HL-60/S4 treated with phorbol 12-myristate 13-acetate at 8.2 ng/mL for 4 days and 3 days (cell line): Measurements from ENCODE around the gene A1BG.

ENCODE experiments used
- in situ Hi-C: fragments of 300-500 bp; cut with MboI; formaldehyde crosslinking; loops from 2 replicates; pipeline ENCODE4 v1.15.0; 2022; ENCODE audit warnings: low sequenced_read_pairs

A1BG gene

DNA sequence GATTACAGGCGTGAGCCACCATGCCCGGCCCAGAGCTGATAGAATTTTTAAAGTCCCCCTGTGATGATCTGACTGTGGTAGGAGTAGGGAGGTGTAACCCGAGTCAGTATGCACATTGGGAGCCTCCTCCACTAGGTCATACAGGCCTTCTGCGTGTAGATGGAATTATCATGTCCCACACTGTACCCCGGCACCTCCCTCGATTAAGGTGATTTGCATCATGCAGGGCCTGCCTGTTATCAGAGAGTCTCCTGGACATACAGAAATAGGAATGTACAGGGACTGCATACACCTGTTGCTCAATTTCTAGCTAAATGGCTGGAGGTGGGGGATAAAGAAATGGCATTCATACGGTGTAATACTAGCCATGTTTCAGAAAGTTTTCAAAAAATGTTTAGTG lies 49.0 kb downstream of the A1BG start:
- in situ Hi-C loops: no loop called here

DNA sequence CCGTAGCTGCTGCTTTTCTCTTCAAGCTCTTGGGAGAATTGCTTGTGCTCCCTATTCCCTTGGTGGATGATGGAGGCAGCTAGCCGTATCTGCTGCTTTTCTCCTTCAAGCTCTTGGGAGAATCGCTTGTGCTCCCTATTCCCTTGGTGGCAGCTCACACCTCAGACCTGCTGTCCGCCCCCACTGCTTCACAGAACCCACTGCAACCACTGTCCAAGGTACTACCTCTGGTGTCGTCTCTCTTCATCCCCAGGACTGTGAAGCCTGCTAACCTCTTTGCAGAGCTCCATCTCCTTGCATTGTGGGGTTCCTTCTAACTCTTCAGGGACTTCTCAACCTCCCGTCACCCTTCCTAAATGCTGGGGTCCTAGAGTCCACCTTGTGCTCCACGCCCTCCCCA lies 52.7 kb downstream of the A1BG start:
- in situ Hi-C loops: no loop called here

DNA sequence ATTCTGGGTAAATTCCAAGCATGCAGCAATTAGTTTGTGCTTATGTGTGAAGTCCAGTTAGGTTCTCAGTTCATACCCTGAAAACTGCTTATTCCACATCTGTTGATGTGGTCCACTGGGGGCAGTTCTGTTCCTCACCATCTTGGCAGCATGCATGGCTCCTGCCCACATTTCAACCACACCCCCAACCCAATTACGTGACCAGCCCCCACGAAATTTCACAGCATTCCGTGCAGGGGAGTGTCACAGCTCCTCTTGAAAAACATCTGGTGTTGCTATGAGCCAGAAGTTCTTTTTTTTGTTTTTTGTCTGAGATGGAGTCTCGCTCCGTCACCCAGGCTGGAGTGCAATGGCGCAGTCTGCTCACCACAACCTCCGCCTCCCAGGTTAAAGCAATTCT lies 57.2 kb downstream of the A1BG start:
- in situ Hi-C loops: no loop called here
